ENCODE results near the gene FKBP14.

FKBP14 gene

DNA sequence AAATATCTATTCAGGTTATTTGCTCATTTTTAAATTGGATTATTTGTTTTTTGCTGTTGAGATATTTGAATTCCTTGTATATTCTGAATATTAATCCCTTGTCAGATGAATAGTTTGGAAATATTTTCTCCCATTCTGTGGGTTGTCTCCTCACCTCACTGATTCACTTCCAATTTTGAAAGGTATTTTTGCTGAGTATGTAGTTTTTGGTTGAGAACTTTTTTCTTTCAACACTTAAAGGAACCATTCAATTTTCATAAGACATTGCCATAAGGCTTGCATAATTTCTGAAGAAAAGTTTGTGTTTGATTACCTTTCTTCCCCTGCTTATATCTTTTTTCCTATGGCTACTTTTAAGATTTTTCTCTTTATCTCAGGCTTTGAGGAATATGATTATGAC is 28.0 kb downstream of the FKBP14 start:
- in situ Hi-C loops (cut with HindIII; ENCODE audit: low pct_ligation_motif_present, low sequenced_read_pairs): no loop called here
- no peaks in the 10 kb centered on the region for H3K27me3 ChIP-seq (replicated peaks)
- TF ChIP-seq, protein P1, sequence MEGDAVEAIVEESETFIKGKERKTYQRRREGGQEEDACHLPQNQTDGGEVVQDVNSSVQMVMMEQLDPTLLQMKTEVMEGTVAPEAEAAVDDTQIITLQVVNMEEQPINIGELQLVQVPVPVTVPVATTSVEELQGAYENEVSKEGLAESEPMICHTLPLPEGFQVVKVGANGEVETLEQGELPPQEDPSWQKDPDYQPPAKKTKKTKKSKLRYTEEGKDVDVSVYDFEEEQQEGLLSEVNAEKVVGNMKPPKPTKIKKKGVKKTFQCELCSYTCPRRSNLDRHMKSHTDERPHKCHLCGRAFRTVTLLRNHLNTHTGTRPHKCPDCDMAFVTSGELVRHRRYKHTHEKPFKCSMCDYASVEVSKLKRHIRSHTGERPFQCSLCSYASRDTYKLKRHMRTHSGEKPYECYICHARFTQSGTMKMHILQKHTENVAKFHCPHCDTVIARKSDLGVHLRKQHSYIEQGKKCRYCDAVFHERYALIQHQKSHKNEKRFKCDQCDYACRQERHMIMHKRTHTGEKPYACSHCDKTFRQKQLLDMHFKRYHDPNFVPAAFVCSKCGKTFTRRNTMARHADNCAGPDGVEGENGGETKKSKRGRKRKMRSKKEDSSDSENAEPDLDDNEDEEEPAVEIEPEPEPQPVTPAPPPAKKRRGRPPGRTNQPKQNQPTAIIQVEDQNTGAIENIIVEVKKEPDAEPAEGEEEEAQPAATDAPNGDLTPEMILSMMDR (IDR thresholded peaks at IDR 0.05; ENCODE audit: low read depth, low read length, missing control alignments): no peak
- DNase-seq: no peak
- no peaks in the 10 kb centered on the region for H3K36me3 ChIP-seq (replicated peaks)
- no peak overlapping the region for H3K27ac ChIP-seq
- no peak overlapping the region for H3K4me3 ChIP-seq (ENCODE audit: low read depth, low read length)

DNA sequence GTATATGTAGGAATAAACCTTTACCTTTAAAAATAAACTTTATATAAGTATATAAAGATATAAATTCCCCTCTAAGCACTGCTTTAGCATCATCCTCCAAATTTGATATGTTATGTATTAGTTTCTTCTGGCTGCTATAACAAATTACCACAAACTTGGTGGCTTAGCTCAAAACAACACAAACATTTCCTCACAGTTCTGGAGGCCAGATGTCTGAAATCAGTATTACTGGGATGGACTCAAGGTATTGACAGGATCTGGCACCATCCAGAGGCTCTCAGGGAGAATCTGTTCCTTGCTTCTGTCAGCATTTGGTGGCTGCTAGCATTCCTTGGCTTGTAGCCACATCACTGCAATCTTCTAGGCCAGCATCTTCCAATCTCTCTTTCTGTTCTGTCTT is 30.2 kb downstream of the FKBP14 start:
- Histone ChIP-seq H3K36me3 (replicated peaks) (no peaks in the 10 kb centered on the region), H3K4me3 (ENCODE audit: low read depth, low read length) (no peak overlapping the region), H3K27me3 (replicated peaks) (no peaks in the 10 kb centered on the region), H3K27ac (no peak overlapping the region)
- in situ Hi-C loops (cut with HindIII; ENCODE audit: low pct_ligation_motif_present, low sequenced_read_pairs): no loop called here
- TF ChIP-seq, protein P1 (IDR thresholded peaks at IDR 0.05; ENCODE audit: low read depth, low read length, missing control alignments): no peak
- DNase-seq: no peak

DNA sequence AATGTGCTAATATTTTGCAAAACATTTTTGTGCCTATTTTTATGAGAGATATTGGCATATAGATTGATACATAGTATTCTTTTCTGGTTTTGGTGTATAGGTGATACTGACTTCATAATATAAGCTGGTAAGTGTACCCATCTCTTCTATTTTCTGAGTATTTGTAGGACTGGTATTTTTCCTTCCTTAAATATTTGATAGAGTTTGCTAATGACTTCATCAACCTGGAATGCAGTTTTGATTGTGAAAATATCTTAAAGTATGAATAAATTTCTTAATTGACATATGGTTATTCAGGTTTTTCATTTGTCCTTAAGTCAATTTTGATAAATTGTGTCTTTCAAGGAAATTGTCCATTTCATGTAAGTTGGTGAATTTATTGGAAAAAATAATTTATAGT is 30.9 kb downstream of the FKBP14 start:
- Histone ChIP-seq H3K27ac (no peak overlapping the region), H3K27me3 (replicated peaks) (no peaks in the 10 kb centered on the region), H3K4me3 (ENCODE audit: low read depth, low read length) (no peak overlapping the region), H3K36me3 (replicated peaks) (no peaks in the 10 kb centered on the region)
- no peak for DNase-seq
- in situ Hi-C loops (cut with HindIII; ENCODE audit: low pct_ligation_motif_present, low sequenced_read_pairs): no loop called here
- TF ChIP-seq, protein P1 (IDR thresholded peaks at IDR 0.05; ENCODE audit: low read depth, low read length, missing control alignments): no peak

DNA sequence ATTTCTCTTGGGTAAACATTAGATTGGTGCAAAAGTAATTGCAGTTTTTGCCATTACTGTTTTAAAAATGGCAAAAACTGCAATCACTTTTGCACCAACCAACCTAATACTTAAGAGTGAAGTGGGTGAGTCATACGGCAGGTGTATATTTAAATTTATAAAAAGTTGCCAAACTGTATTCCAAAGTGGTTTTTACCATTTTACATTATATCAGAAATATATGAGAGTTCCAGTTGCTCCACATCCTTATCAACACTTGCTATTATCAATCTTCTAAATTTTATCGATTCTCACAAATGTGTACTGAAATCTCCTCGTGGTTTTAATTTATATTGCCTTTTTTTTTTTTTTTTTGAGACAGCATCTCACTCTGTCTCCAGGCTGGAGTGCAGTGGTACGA is 33.4 kb downstream of the FKBP14 start:
- Histone ChIP-seq H3K27me3 (replicated peaks) (no peaks in the 10 kb centered on the region), H3K27ac (no peak overlapping the region), H3K4me3 (ENCODE audit: low read depth, low read length) (no peak overlapping the region), H3K36me3 (replicated peaks) (no peaks in the 10 kb centered on the region)
- DNase-seq: no peak
- TF ChIP-seq, protein P1 (IDR thresholded peaks at IDR 0.05; ENCODE audit: low read depth, low read length, missing control alignments): no peak
- in situ Hi-C loops (cut with HindIII; ENCODE audit: low pct_ligation_motif_present, low sequenced_read_pairs): no loop called here

DNA sequence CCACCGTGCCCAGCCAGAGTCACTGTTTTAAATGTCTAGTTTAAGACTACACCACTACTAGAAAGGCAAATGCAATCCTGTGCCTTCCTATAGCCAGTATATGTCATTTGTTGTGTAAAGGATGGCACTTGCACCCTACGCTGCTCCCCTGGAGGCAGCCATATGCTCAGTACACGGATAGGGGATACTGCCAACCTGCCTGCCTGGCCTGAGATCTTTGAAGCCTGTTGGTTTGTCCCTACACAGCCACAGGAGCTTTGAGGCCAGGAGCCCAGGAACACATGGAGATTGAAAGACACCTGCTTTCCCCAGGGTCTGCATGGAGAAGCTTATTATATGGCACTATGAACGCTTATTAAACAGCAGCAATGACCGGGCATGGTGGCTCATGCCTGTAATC is 34.6 kb downstream of the FKBP14 start:
- in situ Hi-C loops (cut with HindIII; ENCODE audit: low pct_ligation_motif_present, low sequenced_read_pairs): no loop called here
- Histone ChIP-seq H3K36me3 (replicated peaks) (no peaks in the 10 kb centered on the region), H3K4me3 (ENCODE audit: low read depth, low read length) (no peak overlapping the region), H3K27ac (no peak overlapping the region), H3K27me3 (replicated peaks) (no peaks in the 10 kb centered on the region)
- TF ChIP-seq, protein P1 (IDR thresholded peaks at IDR 0.05; ENCODE audit: low read depth, low read length, missing control alignments): no peak
- DNase-seq: no peak

DNA sequence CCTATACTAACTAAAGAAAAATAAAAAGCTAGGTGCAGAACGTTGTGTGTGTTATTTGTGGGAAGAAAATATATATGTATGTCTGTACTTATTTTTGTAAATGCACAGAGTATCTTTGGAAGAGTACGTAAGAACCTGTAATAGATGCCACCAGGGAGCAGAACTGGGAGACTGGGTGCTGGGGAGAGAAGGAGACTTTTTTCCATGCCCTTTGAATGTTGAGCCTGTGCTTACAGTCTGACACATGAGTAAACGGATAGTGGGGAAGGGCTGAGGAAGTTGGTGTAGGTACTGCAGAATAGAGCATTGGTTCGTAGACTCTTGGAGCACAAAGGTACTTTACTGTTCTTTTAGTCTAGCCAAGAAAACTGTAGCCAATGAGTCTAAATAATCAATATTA is 35.6 kb downstream of the FKBP14 start:
- TF ChIP-seq, protein P1 (IDR thresholded peaks at IDR 0.05; ENCODE audit: low read depth, low read length, missing control alignments): no peak
- Histone ChIP-seq H3K27ac (no peak overlapping the region), H3K36me3 (replicated peaks) (no peaks in the 10 kb centered on the region), H3K4me3 (ENCODE audit: low read depth, low read length) (no peak overlapping the region), H3K27me3 (replicated peaks) (no peaks in the 10 kb centered on the region)
- DNase-seq: no peak
- in situ Hi-C loops (cut with HindIII; ENCODE audit: low pct_ligation_motif_present, low sequenced_read_pairs): no loop called here
